NCI-H1694 (cell line): ENCODE results near the gene EIF4A2.
"Not testable (repeated sequence)": the region's sequence is repeated elsewhere in the genome, so short reads cannot be mapped to it uniquely, and the experiment has no call there.

Experiments
- DNase-seq: peaks from one replicate; lab custom pipeline; 2025; lab: John Stamatoyannopoulos, UW

EIF4A2 gene

GRCh38 chr3:186785495-186786018 lies 2.2 kb downstream of the EIF4A2 start:
- DNase-seq: no peak

DNA sequence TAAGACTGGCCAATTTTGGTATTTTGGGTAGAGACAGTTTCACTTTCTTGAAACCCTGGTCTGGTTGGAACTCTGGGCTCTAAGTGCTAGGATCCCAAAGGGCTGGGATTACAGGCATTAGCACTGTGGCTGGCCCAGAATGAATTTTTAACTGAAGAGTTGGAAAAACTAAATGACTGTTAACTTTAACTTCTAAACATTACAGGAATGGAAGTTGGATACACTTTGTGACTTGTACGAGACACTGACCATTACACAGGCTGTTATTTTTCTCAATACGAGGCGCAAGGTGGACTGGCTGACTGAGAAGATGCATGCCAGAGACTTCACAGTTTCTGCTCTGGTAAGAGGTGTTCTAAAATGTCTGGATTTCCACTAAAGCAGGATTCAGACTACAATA lies 3.5 kb downstream of the EIF4A2 start:
- DNase-seq: no peak

DNA sequence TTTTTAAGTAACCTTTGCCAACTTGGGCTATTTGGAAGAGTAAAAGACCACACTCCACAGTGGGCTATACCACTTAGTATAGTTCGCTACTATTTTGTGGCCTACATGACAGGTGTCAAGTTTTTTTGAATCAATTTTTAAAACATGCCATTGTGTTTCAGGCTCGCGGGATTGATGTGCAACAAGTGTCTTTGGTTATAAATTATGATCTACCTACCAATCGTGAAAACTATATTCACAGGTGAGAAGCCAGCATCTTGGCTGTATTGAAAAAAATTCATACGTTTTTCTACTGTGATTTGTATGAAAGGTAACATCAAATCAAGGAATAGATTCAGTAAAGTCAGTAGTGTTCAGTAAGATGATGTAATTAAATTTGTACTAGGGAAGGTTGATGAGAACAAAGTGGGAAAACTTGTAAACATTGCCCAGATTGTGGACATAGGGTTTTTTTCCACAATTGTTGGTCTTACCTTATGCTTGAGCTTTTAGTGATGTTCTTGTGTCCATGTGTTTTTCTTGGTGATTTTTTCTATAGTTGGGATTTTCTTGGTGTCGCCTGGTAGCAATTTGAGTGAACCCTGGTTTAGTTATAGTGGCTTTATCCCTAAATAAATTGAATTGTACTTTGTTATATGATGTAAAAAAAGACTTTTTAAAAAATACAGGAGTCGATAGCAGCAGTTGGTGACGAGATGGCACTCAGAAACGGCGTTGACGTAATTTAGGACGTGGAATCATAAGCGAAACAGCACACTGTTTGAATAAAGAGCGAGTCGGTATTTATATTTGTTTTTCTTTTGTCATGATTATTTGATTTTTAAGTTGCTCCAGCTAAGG lies 4.5 kb downstream of the EIF4A2 start:
- DNase-seq: no peak

DNA sequence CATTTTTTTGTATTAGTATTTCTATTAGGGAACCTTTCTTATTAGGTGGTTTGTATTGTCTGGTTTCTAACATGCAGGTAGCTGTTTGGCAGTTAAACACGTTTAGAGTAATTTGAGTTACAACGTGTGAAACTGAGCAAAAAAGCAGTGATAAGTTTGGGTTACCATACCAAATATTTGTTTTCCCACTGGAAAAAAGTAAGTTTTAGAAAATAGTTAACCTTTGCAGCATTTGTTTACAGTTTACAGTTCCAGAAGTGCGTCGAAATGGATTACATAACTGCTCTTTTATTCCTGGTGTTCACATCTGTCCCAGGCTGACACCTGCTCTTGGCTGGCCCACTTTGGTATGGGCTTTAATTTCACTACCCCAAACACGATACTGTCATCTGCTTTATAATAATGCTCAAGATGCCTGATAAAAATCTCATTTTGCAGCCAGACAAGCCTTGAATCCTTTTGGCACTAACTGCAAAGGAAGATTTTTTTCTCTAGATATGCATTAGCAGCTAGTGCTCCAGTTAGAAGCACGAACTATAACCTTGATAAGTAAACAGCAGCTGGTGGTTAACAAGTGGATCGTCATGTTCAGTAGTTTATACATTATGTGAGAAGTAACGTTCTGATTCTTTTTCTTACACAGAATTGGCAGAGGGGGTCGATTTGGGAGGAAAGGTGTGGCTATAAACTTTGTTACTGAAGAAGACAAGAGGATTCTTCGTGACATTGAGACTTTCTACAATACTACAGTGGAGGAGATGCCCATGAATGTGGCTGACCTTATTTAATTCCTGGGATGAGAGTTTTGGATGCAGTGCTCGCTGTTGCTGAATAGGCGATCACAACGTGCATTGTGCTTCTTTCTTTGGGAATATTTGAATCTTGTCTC lies 5.3 kb downstream of the EIF4A2 start:
- DNase-seq: no peak

GRCh38 chr3:186789554-186790260 lies 6.3 kb downstream of the EIF4A2 start:
- DNase-seq: no peak

GRCh38 chr3:186790261-186790981 lies 7.0 kb downstream of the EIF4A2 start:
- no peak for DNase-seq

DNA sequence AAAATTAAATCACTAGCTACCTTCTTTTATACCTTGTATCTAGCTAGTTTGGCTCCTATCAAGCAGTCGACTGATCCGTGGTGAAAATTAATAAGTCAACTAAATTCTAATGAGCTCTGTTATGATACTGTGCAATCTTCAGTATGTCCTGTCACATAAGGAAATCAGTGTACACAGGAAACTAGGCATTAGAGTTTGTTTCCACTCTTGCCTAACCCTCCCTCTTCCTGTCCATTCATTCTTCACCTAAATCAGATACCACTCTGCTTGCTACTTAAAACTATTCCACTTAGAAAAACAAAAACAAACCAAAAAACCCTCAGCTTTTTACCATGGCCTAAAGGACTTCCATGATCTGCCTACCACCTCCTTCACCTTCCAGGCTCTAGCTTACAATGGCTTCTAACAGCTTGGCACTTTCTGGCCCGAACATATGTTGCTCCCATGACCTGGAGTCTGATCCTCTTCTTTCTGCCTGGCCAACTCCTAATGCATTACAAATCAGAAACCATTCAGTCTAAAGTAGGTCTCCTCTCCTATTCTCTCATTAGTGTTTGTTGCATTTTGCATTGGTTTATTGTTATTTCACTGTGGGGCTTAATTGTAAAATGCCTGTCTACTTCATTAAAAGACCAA lies 15.0 kb downstream of the EIF4A2 start:
- no peak for DNase-seq

- no peak for DNase-seq
Measured at GRCh38 chr3:186800285-186800684, 16.9 kb downstream of the EIF4A2 start.

GRCh38 chr3:186802701-186803100 lies 19.3 kb downstream of the EIF4A2 start:
- DNase-seq: no peak

DNA sequence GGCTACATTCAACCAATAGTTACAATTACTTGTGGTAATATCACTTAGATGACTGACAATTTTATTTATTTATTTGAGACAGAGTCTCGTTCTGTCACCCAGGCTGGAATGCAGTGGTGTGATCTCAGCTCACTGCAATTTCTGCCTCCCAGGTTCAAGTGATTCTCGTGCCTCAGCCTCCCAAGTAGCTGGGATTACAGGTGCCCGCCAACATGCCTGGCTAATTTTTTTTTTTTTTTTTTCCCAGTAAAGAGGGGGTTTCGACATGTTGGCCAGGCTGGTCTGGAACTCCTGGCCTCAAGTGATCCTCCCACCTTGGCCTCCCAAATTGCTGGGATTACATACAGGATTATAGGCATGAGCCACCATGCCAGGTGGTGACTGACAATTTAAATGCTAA lies 20.1 kb downstream of the EIF4A2 start:
- not testable (repeated sequence) for DNase-seq

DNA sequence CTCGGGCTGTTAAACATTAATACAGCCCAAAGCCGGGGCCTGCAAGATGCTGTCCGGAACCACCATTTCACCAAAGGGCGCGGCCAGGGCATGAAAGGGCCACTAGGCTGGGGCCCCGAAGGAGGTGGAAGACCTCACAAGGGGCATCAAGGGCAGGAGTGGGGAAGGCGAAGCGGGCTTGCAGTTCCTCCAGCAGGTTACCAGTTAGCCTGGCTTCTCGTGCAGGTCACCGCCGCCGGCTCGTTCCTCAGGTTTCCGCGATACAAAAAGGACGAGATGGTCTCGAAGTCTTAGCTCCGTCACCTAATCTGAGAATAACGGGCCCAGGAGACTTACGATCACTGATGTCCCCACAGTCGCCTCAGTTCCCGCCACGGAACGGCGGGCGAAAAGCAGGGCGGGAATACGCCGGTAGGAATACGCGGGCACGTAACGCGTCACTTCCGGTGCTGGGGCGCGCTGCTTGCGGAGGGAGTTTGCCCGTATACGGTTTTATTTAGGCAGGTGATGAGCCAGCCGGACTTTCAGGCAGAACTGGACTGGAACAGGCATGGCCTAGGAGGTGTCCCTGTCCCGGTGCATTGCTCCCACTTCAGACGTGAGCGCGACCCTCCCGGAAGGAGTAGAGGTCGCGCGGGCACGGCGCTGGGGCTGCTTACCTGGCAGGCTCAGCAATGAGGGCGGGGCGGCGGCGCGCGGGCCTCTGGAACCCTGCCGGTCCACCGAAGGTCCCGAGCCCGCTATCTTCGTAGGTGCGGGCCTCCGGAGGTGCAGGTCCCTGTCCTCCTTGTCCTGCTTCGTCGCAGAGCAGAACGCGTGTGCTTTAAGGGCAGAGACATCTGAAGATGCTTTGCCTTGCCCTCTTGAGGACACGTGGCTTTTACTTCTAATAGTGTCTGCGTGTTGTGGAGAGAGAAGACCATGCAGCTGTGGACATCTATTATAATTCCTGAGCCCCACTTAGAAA lies 23.0 kb downstream of the EIF4A2 start, which contains the start of gene RFC4:
Gene RFC4, minus strand, starts transcription at position 394 of the 967 bp plus-strand sequence. CDS start 1,769 bp downstream, outside the sequence.
- peak; percentile 77 for DNase-seq

DNA sequence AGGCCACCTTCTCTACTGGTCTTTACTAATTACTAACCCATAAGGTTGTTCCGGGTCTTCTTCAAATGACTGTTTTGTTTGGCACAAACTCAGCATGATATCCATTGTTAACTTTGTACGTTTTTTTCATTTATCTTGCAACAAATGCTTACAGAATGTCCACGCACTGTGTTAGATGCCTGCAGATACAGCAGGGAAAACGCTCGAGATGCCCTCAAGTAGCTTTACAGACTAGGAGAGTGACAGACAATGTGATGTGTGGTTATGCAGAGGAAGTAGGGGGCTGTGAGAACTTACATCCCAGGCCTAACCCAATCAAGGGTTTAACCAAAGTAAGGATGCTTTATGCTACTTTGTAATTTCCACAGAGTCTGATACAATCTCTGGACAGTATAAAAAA lies 23.9 kb downstream of the EIF4A2 start:
- no peak for DNase-seq

DNA sequence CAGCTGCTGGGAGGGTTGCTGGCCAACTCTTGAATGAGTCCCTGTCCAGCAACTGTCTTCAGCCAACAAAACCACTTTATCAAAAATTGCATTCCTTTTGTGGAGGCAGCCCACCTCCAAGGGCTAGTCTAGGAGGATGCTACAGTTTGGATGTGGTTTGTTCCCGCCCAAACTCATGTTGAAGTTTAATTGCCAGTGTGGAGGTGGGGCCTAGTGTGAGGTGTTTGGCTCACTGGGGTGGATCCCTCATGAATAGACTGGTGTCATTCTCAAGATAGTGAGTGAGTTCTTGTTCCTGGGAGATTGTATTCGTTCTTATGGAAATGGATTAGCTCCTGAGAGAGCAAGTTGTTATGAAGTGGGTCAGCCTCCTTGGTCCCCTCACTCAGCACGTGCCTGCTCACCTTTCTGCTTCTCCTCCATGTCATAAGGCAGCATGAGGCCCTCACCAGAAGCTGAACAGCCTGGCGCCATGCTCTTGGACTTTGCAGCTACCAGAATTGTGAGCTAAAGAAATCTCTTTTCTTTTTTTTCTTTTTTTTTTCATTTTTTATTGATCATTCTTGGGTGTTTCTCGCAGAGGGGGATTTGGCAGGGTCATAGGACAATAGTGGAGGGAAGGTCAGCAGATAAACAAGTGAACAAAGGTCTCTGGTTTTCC lies 27.1 kb downstream of the EIF4A2 start:
- DNase-seq: no peak

DNA sequence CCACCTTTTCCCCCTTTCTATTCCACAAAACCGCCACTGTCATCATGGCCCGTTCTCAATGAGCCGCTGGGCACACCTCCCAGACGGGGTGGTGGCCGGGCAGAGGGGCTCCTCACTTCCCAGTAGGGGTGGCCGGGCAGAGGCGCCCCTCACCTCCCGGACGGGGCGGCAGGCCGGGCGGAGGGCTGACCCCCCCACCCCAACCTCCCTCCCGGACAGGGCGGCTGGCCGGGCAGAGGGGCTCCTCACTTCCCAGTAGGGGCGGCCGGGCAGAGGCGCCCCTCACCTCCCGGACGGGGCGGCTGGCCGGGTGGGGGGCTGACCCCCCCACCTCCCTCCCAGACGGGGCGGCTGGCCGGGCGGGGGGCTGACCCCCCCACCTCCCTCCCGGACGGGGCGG lies 27.9 kb downstream of the EIF4A2 start:
- not testable (repeated sequence) for DNase-seq

GRCh38 chr3:186814100-186814499 lies 30.7 kb downstream of the EIF4A2 start:
- DNase-seq: no peak

GRCh38 chr3:186815435-186815834 lies 32.1 kb downstream of the EIF4A2 start:
- DNase-seq: no peak

DNA sequence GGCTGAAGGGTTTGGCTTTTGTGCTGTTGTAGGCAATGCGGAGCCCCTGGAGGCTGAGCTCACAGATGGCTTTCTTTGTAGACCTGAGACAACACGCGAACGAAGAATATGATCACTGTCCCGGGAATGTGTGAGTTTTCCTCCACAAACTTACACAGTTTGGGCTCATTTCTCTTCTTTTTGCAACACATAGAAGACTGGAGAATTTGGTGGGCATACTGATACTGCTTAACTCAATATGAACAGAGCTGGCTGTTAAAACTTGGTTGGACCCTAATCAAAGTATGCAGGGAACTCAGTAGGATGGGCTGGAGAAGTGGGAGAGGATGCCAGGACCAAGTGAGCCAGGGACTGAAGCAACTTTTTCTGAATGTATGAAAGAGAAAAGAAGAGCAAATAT lies 35.1 kb downstream of the EIF4A2 start:
- DNase-seq: no peak

- DNase-seq: no peak
Measured at GRCh38 chr3:186818956-186819355, 35.6 kb downstream of the EIF4A2 start.
